SU-DHL-6 (cell line): Measurements from ENCODE around the gene CNTN5.

ENCODE experiments used
- CTCF ChIP-seq: fragments of 200-600 bp; sonication (generic); IDR thresholded peaks from one replicate; pipeline ENCODE4 v1.5.1; 2017; ENCODE audit warnings: antibody characterized with exemption, mild to moderate bottlenecking, low read length, moderate library complexity; ENCODE audit not compliant: insufficient read depth, poor library complexity, severe bottlenecking
- EZH2phosphoT487 ChIP-seq: fragments of 200-600 bp; sonication (generic), shearing (Covaris generic); conservative IDR thresholded peaks from 2 replicates; pipeline ENCODE4 v1.6.1; 2018; ENCODE audit warnings: mild to moderate bottlenecking, antibody characterized with exemption, low read length, moderate library complexity, mixed read lengths

- TF ChIP-seq CTCF (no peak), EZH2phosphoT487 (no peak)
Observed at GRCh38 chr11:99781074-99781473, 760.3 kb downstream of the CNTN5 start.
